Stomach smooth muscle (tissue), 2 donors: ENCODE results near the gene CRYL1.

Source experiments
- H3K27ac ChIP-seq: one replicate; pipeline ENCODE4 v1.7.0; 2013; ENCODE audit warnings: mild to moderate bottlenecking, low read length, inconsistent platforms
- H3K27me3 ChIP-seq, 2 donors: one replicate each; pipeline ENCODE4 v1.7.0; 2013; ENCODE audit warnings: low read length in 2 of 2; ENCODE audit not compliant: insufficient read depth in 2 of 2, control insufficient read depth in 1 of 2
- H3K36me3 ChIP-seq, 2 donors: one replicate each; pipeline ENCODE4 v1.7.0; 2013; ENCODE audit warnings: low read length in 2 of 2; ENCODE audit not compliant: control insufficient read depth in 2 of 2, insufficient read depth in 2 of 2
- H3K4me1 ChIP-seq: one replicate; pipeline ENCODE4 v1.7.0; 2013; ENCODE audit warnings: low read length; ENCODE audit not compliant: control insufficient read depth, insufficient read depth
- H3K4me3 ChIP-seq, 2 donors: one replicate each; pipeline ENCODE4 v1.7.0; 2013; ENCODE audit warnings: low read length in 2 of 2
- H3K9ac ChIP-seq, 2 donors: one replicate each; pipeline ENCODE4 v1.7.0; 2013; ENCODE audit warnings: low read length in 2 of 2, mild to moderate bottlenecking in 1 of 2
- H3K9me3 ChIP-seq, 2 donors: one replicate each; pipeline ENCODE4 v1.7.0; 2013; ENCODE audit warnings: low read length in 2 of 2; ENCODE audit not compliant: control insufficient read depth in 2 of 2
- donor health status: healthy.
- donor health status: Pancreatic carcinoma.

CRYL1 gene

GRCh38 chr13:20448470-20448869 is 77.2 kb downstream of the CRYL1 start:
- no peaks in the 10 kb centered on the region for H3K27me3 ChIP-seq
- no peaks in the 10 kb centered on the region for H3K36me3 ChIP-seq
- peaks cover 3% of the 10 kb centered on the region in 2 donors for H3K9me3 ChIP-seq
- H3K27ac ChIP-seq: no peak overlapping the region
- no peaks in the 10 kb centered on the region for H3K4me1 ChIP-seq
- H3K4me3 ChIP-seq: no peak overlapping the region
- H3K9ac ChIP-seq: no peak overlapping the region

GRCh38 chr13:20446900-20447299 is 78.8 kb downstream of the CRYL1 start:
- Histone ChIP-seq H3K9ac (no peak overlapping the region), H3K4me3 (no peak overlapping the region), H3K36me3 (no peaks in the 10 kb centered on the region), H3K4me1 (no peaks in the 10 kb centered on the region), H3K9me3 (peaks cover 3% of the 10 kb centered on the region in 2 donors), H3K27me3 (no peaks in the 10 kb centered on the region), H3K27ac (no peak overlapping the region)

GRCh38 chr13:20446405-20446804 is 79.3 kb downstream of the CRYL1 start:
- H3K36me3 ChIP-seq: no peaks in the 10 kb centered on the region
- no peaks in the 10 kb centered on the region for H3K4me1 ChIP-seq
- no peak overlapping the region for H3K4me3 ChIP-seq
- H3K27me3 ChIP-seq: no peaks in the 10 kb centered on the region
- H3K27ac ChIP-seq: no peak overlapping the region
- no peak overlapping the region for H3K9ac ChIP-seq
- peaks cover 3% of the 10 kb centered on the region in 2 donors for H3K9me3 ChIP-seq

GRCh38 chr13:20442798-20443381 is 82.8 kb downstream of the CRYL1 start:
- no peak overlapping the region for H3K27ac ChIP-seq
- no peaks in the 10 kb centered on the region for H3K4me1 ChIP-seq
- H3K27me3 ChIP-seq: no peaks in the 10 kb centered on the region
- no peak overlapping the region for H3K9ac ChIP-seq
- H3K4me3 ChIP-seq: no peak overlapping the region
- no peaks in the 10 kb centered on the region for H3K36me3 ChIP-seq
- H3K9me3 ChIP-seq: peaks cover 0 to 3% of the 10 kb centered on the region in 2 donors

GRCh38 chr13:20442375-20442774 is 83.3 kb downstream of the CRYL1 start:
- no peak overlapping the region for H3K27ac ChIP-seq
- no peak overlapping the region for H3K9ac ChIP-seq
- H3K4me1 ChIP-seq: no peaks in the 10 kb centered on the region
- no peaks in the 10 kb centered on the region for H3K27me3 ChIP-seq
- peaks cover 0 to 3% of the 10 kb centered on the region in 2 donors for H3K9me3 ChIP-seq
- H3K4me3 ChIP-seq: no peak overlapping the region
- no peaks in the 10 kb centered on the region for H3K36me3 ChIP-seq

GRCh38 chr13:20441879-20442278 is 83.8 kb downstream of the CRYL1 start:
- H3K9ac ChIP-seq: no peak overlapping the region
- no peaks in the 10 kb centered on the region for H3K4me1 ChIP-seq
- H3K4me3 ChIP-seq: no peak overlapping the region
- H3K27me3 ChIP-seq: no peaks in the 10 kb centered on the region
- peaks cover 0 to 3% of the 10 kb centered on the region in 2 donors for H3K9me3 ChIP-seq
- H3K27ac ChIP-seq: no peak overlapping the region
- no peaks in the 10 kb centered on the region for H3K36me3 ChIP-seq

- Histone ChIP-seq H3K27ac (no peak overlapping the region), H3K4me1 (no peaks in the 10 kb centered on the region), H3K4me3 (no peak overlapping the region), H3K9ac (no peak overlapping the region), H3K27me3 (no peaks in the 10 kb centered on the region), H3K9me3 (peaks cover 0 to 3% of the 10 kb centered on the region in 2 donors), H3K36me3 (no peaks in the 10 kb centered on the region)
Observed at GRCh38 chr13:20441056-20441455, 84.6 kb downstream of the CRYL1 start.

- no peaks in the 10 kb centered on the region for H3K4me1 ChIP-seq
- H3K27ac ChIP-seq: no peak overlapping the region
- H3K9ac ChIP-seq: no peak overlapping the region
- H3K36me3 ChIP-seq: no peaks in the 10 kb centered on the region
- H3K9me3 ChIP-seq: no peaks in the 10 kb centered on the region
- H3K27me3 ChIP-seq: no peaks in the 10 kb centered on the region
- H3K4me3 ChIP-seq: no peak overlapping the region
Observed at GRCh38 chr13:20439261-20439660, 86.4 kb downstream of the CRYL1 start.

- H3K27ac ChIP-seq: no peak overlapping the region
- H3K4me1 ChIP-seq: no peaks in the 10 kb centered on the region
- no peaks in the 10 kb centered on the region for H3K27me3 ChIP-seq
- H3K4me3 ChIP-seq: no peak overlapping the region
- H3K36me3 ChIP-seq: no peaks in the 10 kb centered on the region
- H3K9ac ChIP-seq: no peak overlapping the region
- no peaks in the 10 kb centered on the region for H3K9me3 ChIP-seq
Observed at GRCh38 chr13:20438801-20439200, 86.9 kb downstream of the CRYL1 start.

- no peak overlapping the region for H3K27ac ChIP-seq
- no peak overlapping the region for H3K9ac ChIP-seq
- H3K4me1 ChIP-seq: no peaks in the 10 kb centered on the region
- H3K36me3 ChIP-seq: no peaks in the 10 kb centered on the region
- no peaks in the 10 kb centered on the region for H3K9me3 ChIP-seq
- no peaks in the 10 kb centered on the region for H3K27me3 ChIP-seq
- H3K4me3 ChIP-seq: no peak overlapping the region
Observed at GRCh38 chr13:20436505-20436904, 89.2 kb downstream of the CRYL1 start.

GRCh38 chr13:20435616-20436368 is 89.9 kb downstream of the CRYL1 start:
- Histone ChIP-seq H3K9ac (no peak overlapping the region), H3K9me3 (no peaks in the 10 kb centered on the region), H3K27ac (no peak overlapping the region), H3K4me3 (no peak overlapping the region), H3K4me1 (no peaks in the 10 kb centered on the region), H3K27me3 (no peaks in the 10 kb centered on the region), H3K36me3 (peaks cover 4 to 6% of the 10 kb centered on the region in 2 donors)
